Activated CD4-positive, CD25-positive, alpha-beta regulatory T cell treated with anti-CD3 and anti-CD28 coated beads, Interleukin-2, amount 50 U/mL, for 72 hours (primary cell): ENCODE results near the gene ZNF497.
A peak's percentile ranks its signal among the peaks of the same experiment; 100 is the strongest.
"Not testable (repeated sequence)": the region's sequence is repeated elsewhere in the genome, so short reads cannot be mapped to it uniquely, and the experiment has no call there.

Source experiments
- DNase-seq: peaks from one replicate; pipeline ENCODE4 v3.0.0; 2021

Gene ZNF497

GRCh38 chr19:58362272-58362994 is at the start of gene ZNF497:
Gene ZNF497, minus strand, starts transcription at chr19:58362751. Its CDS starts 5,116 bp downstream, at chr19:58357635.
- peak; percentile 97 for DNase-seq

- DNase-seq = peak; percentile 37
Measured at GRCh38 chr19:58409010-58409790, 46.6 kb upstream of the ZNF497 start.

- peak; percentile 93 for DNase-seq
Measured at GRCh38 chr19:58408152-58409009, 45.8 kb upstream of the ZNF497 start, which contains the start of gene ZNF584. Gene ZNF584, plus strand, starts transcription at chr19:58408649. Its CDS starts 499 bp downstream, at chr19:58409148.

- DNase-seq = no peak
Measured at GRCh38 chr19:58407658-58408151, 45.2 kb upstream of the ZNF497 start.

GRCh38 chr19:58406818-58407657 is 44.5 kb upstream of the ZNF497 start:
- no peak for DNase-seq

GRCh38 chr19:58403920-58404478 is 41.4 kb upstream of the ZNF497 start:
- DNase-seq = not testable (repeated sequence)

- no peak for DNase-seq
Measured at GRCh38 chr19:58401840-58402421, 39.4 kb upstream of the ZNF497 start.

- peak; percentile 98 for DNase-seq
Measured at GRCh38 chr19:58400916-58401839, 38.6 kb upstream of the ZNF497 start.

GRCh38 chr19:58400316-58400915 is 37.9 kb upstream of the ZNF497 start:
- DNase-seq = no peak

GRCh38 chr19:58399903-58400302 is 37.4 kb upstream of the ZNF497 start:
- no peak for DNase-seq

- DNase-seq = no peak
Measured at GRCh38 chr19:58398545-58398944, 36.0 kb upstream of the ZNF497 start.

GRCh38 chr19:58398087-58398486 is 35.5 kb upstream of the ZNF497 start:
- no peak for DNase-seq

GRCh38 chr19:58397533-58398037 is 35.0 kb upstream of the ZNF497 start:
- no peak for DNase-seq

GRCh38 chr19:58396691-58397532 is 34.4 kb upstream of the ZNF497 start:
- no peak for DNase-seq

- no peak for DNase-seq
Measured at GRCh38 chr19:58395979-58396627, 33.6 kb upstream of the ZNF497 start.

- DNase-seq = no peak
Measured at GRCh38 chr19:58395220-58395978, 32.8 kb upstream of the ZNF497 start, which contains the start of gene RNF225. Gene RNF225, plus strand, starts transcription at chr19:58395656. Its CDS starts 434 bp downstream, at chr19:58396090.

GRCh38 chr19:58394821-58395219 is 32.3 kb upstream of the ZNF497 start:
- DNase-seq = no peak
